ENCODE results near the gene SKA3. TPM values are rescaled to one million over a fixed set of nuclear protein-coding genes. Genes with fewer than 3 reads are reported as not detected.

Gene SKA3
- total and polyA plus RNA-seq, 2 of the 13 experiments (the other 11 are each of a cell fraction or from before 2014, with no cell fraction given), result 7.2 to 10.8 TPM

GRCh38 chr13:21115231-21115630, 61.1 kb downstream of the SKA3 start (continued):
- TF ChIP-seq THAP9 (CRISPR knock-in tag; IDR thresholded peaks at IDR 0.05; ENCODE audit: borderline replicate concordance), result no peak
- no peak for TF ChIP-seq ZBTB39 (CRISPR knock-in tag; IDR thresholded peaks at IDR 0.05)
- no peak for TF ChIP-seq SALL2 (CRISPR knock-in tag; IDR thresholded peaks at IDR 0.05)
- TF ChIP-seq MTA3 (CRISPR knock-in tag; IDR thresholded peaks at IDR 0.05), result no peak
- TF ChIP-seq LBX2 (CRISPR knock-in tag; IDR thresholded peaks at IDR 0.05; ENCODE audit: borderline replicate concordance), result no peak
- TF ChIP-seq ZNF414 (CRISPR knock-in tag; IDR thresholded peaks at IDR 0.05), result no peak
- TF ChIP-seq YEATS4 (CRISPR knock-in tag; IDR thresholded peaks at IDR 0.05; ENCODE audit: borderline replicate concordance), result no peak
- no peak for TF ChIP-seq ZNF34 (CRISPR knock-in tag; IDR thresholded peaks at IDR 0.05; ENCODE audit: borderline replicate concordance)
- no peak for TF ChIP-seq NCOA5 (CRISPR knock-in tag; IDR thresholded peaks at IDR 0.05)
- TF ChIP-seq ZNF17 (CRISPR knock-in tag; IDR thresholded peaks at IDR 0.05), result no peak
- TF ChIP-seq ZNF770 (CRISPR knock-in tag; IDR thresholded peaks at IDR 0.05), result no peak
- no peak for TF ChIP-seq PBX2 (CRISPR knock-in tag; IDR thresholded peaks at IDR 0.05)
- no peak for TF ChIP-seq ZNF225 (CRISPR knock-in tag; IDR thresholded peaks at IDR 0.05)
- TF ChIP-seq ZNF20 (CRISPR knock-in tag; IDR thresholded peaks at IDR 0.05), result no peak
- no peak for TF ChIP-seq HOXA7 (CRISPR knock-in tag; IDR thresholded peaks at IDR 0.05)
- no peak for TF ChIP-seq SNAI1 (CRISPR knock-in tag; IDR thresholded peaks at IDR 0.05; ENCODE audit: borderline replicate concordance)
